Esophagus squamous epithelium (tissue), 5 donors: ENCODE measurements around the gene DAPK1. TPM values are rescaled to one million over a fixed set of nuclear protein-coding genes. Genes with fewer than 3 reads are reported as not detected.

ENCODE experiments used
- DNase-seq: peaks from one replicate; lab custom pipeline; 2025; lab: John Stamatoyannopoulos, UW
- H3K27ac ChIP-seq, 4 donors: fragments of 200-600 bp; sonication (generic); one replicate each; pipeline ENCODE4 v1.5.1; 2016 to 2019; ENCODE audit warnings: mild to moderate bottlenecking in 1 of 4
- H3K27me3 ChIP-seq, 4 donors: fragments of 200-600 bp; sonication (generic); 1 replicate in 3 of 4; 2 replicates in 1 of 4; pipeline versions ENCODE4 v1.5.1 to v1.6.0; 2017 to 2021; ENCODE audit warnings: antibody characterized with exemption in 1 of 4
- H3K36me3 ChIP-seq, 3 donors: fragments of 200-600 bp; sonication (generic); one replicate each; pipeline ENCODE4 v1.5.1; 2016 to 2019
- H3K4me1 ChIP-seq, 3 donors: fragments of 200-600 bp; sonication (generic); one replicate each; pipeline ENCODE4 v1.5.1; 2017 to 2019
- H3K4me3 ChIP-seq, 4 donors: fragments of 200-600 bp; sonication (generic); 1 replicate in 3 of 4; 2 replicates in 1 of 4; pipeline ENCODE4 v1.5.1; 2016 to 2019; ENCODE audit warnings: mild to moderate bottlenecking in 2 of 4, moderate library complexity in 1 of 4
- H3K9me3 ChIP-seq, 3 donors: fragments of 200-600 bp; sonication (generic); one replicate each; pipeline ENCODE4 v1.5.1; 2016 to 2019
- CTCF ChIP-seq, 6 experiments: fragments of 450-650 bp in 4 of 6; fragments of 200-600 bp in 2 of 6; sonication (generic) in 2 of 6; IDR thresholded peaks; one replicate each; pipeline ENCODE4 v1.5.1; 2016 to 2019; ENCODE audit warnings: antibody characterized with exemption in 6 of 6, mild to moderate bottlenecking in 4 of 6, moderate library complexity in 4 of 6
- POLR2A ChIP-seq, 4 donors: fragments of 450-650 bp; IDR thresholded peaks; one replicate each; pipeline ENCODE4 v1.6.1; 2017; ENCODE audit warnings: antibody characterized with exemption in 4 of 4, mild to moderate bottlenecking in 4 of 4, moderate library complexity in 3 of 4
- WGBS, 2 donors: methylation state at CpG; one replicate each; pipeline ENCODE4 v1.1.5; 2018; 5-methylcytosine and 5-hydroxymethylcytosine counted together
- intact Hi-C: fragments of 100-400 bp; cut with DNase I; formaldehyde crosslinking; loops from one replicate; pipeline ENCODE4 v1.15.0; 2022
- total RNA-seq, 4 donors: library from RNA; depleted of rRNA; stranded (reverse); fragments of >200 nt; gene quantifications; one replicate each; pipeline ENCODE4 v1.1.0, GENCODE V29; 2016
- donor health status: DM: yes; HTN: yes; CAD: no.

DAPK1 gene
- total RNA-seq, 4 donors from 2014 or later: 2.2 to 14.5 (median 5.5) TPM

- H3K4me1 ChIP-seq: no peaks in the 10 kb centered on the region
- no peaks in the 10 kb centered on the region for H3K36me3 ChIP-seq
- no peaks in the 10 kb centered on the region for H3K27me3 ChIP-seq
- H3K27ac ChIP-seq: no peak overlapping the region
- H3K4me3 ChIP-seq: no peak overlapping the region
- 43 to 58% methylated on average over 2 of the region's 2 CpGs for WGBS, 2 donors
- H3K9me3 ChIP-seq: no peaks in the 10 kb centered on the region
- TF ChIP-seq CTCF (IDR thresholded peaks at IDR 0.05) (no peak), POLR2A (IDR thresholded peaks at IDR 0.05) (no peak)
- intact Hi-C loops: no loop called here
- DNase-seq: no peak
Measured at GRCh38 chr9:87475463-87475862, 22.2 kb upstream of the DAPK1 start.

- intact Hi-C loops: no loop called here
- H3K9me3 ChIP-seq: no peaks in the 10 kb centered on the region
- 85 to 94% methylated on average over 6 to 7 of the region's 7 CpGs for WGBS, 2 donors
- H3K27me3 ChIP-seq: no peaks in the 10 kb centered on the region
- no peaks in the 10 kb centered on the region for H3K36me3 ChIP-seq
- TF ChIP-seq CTCF (IDR thresholded peaks at IDR 0.05): no peak
- no peak for TF ChIP-seq POLR2A (IDR thresholded peaks at IDR 0.05)
- no peaks in the 10 kb centered on the region for H3K4me1 ChIP-seq
- no peak for DNase-seq
- H3K4me3 ChIP-seq: no peak overlapping the region
- H3K27ac ChIP-seq: no peak overlapping the region
Measured at GRCh38 chr9:87478226-87478992, 19.3 kb upstream of the DAPK1 start.

GRCh38 chr9:87479801-87480201 is 17.9 kb upstream of the DAPK1 start:
- DNase-seq: no peak
- H3K36me3 ChIP-seq: no peaks in the 10 kb centered on the region
- intact Hi-C loops: no loop called here

GRCh38 chr9:87481890-87482855 is 15.5 kb upstream of the DAPK1 start:
- H3K4me3 ChIP-seq: no peak overlapping the region
- 55 to 67% methylated on average over 4 of the region's 4 CpGs for WGBS, 2 donors
- no peaks in the 10 kb centered on the region for H3K36me3 ChIP-seq
- H3K27ac ChIP-seq: no peak overlapping the region
- no peaks in the 10 kb centered on the region for H3K9me3 ChIP-seq
- no peak for DNase-seq
- H3K4me1 ChIP-seq: no peaks in the 10 kb centered on the region
- intact Hi-C loops: no loop called here
- no peaks in the 10 kb centered on the region for H3K27me3 ChIP-seq
- TF ChIP-seq POLR2A (IDR thresholded peaks at IDR 0.05): no peak
- no peak for TF ChIP-seq CTCF (IDR thresholded peaks at IDR 0.05)

More at GRCh38 chr9:87479801-87480201, 17.9 kb upstream of the DAPK1 start:
- H3K4me3 ChIP-seq: no peak overlapping the region
- WGBS, 2 donors: 62 to 68% methylated on average over 4 of the region's 4 CpGs
- H3K27me3 ChIP-seq: no peaks in the 10 kb centered on the region
- H3K27ac ChIP-seq: no peak overlapping the region
- no peaks in the 10 kb centered on the region for H3K4me1 ChIP-seq
- TF ChIP-seq POLR2A (IDR thresholded peaks at IDR 0.05): no peak
- no peak for TF ChIP-seq CTCF (IDR thresholded peaks at IDR 0.05)
- H3K9me3 ChIP-seq: no peaks in the 10 kb centered on the region

- H3K36me3 ChIP-seq: no peaks in the 10 kb centered on the region
- no peak overlapping the region for H3K4me3 ChIP-seq
- H3K27me3 ChIP-seq: peaks cover 0 to 11% (median 0%) of the 10 kb centered on the region in 4 donors
- H3K27ac ChIP-seq: no peak overlapping the region
- TF ChIP-seq CTCF (IDR thresholded peaks at IDR 0.05): no peak
- intact Hi-C loops: no loop called here
- H3K9me3 ChIP-seq: no peaks in the 10 kb centered on the region
- no peaks in the 10 kb centered on the region for H3K4me1 ChIP-seq
- no peak for DNase-seq
Measured at GRCh38 chr9:87490225-87490624, 7.4 kb upstream of the DAPK1 start.
